GM21717 (cell line): ENCODE results near the gene CCDC152.
"Not testable (repeated sequence)": the region's sequence is repeated elsewhere in the genome, so short reads cannot be mapped to it uniquely, and the experiment has no call there.

ENCODE experiments used
- ATAC-seq: cut with Tn5 transposase; IDR thresholded peaks from one replicate; pipeline ENCODE4 v1.9.1; 2021; ENCODE audit warnings: mild to moderate bottlenecking, moderate library complexity; ENCODE audit not compliant: unreplicated experiment

CCDC152 gene

GRCh38 chr5:42844408-42844807, 87.8 kb downstream of the CCDC152 start:
- ATAC-seq, result not testable (repeated sequence)

DNA sequence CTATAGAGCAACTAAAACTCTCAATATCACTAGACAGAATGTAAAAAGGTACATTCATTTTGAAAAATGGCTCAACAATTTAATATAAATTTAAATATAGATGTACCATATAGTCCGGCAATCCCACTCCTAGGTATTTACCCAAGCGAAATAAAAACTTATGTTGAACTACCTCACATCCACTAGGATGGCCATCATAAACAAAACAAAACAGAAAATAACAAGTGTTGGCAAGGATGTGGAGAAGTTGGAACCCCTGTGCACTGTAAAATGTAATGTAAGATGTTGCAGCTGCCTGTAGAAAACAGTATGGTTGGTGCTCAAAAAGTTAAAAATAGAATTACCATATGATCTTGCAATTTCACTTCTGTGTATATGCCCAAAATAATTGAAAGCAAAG, 91.9 kb downstream of the CCDC152 start:
- no peak for ATAC-seq

DNA sequence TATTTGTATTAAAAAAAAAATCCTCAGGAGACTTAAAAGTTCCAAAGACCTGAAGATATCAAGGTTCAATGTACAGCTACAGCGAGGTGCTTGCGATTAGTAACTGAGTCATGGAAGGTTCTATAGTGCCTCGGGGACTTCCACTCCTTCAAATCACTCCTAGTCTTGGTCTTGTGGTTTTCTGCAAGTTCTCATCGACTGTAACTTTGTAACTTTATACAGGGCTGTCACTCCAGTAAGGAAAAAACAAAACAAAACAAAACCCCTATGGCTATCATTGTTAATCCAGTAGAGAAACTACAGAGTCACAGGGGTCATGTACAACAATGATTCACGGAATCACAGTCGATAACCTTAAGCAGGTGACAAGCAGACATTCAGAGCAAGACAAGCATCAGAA, 94.9 kb downstream of the CCDC152 start:
- no peak for ATAC-seq
